Posterior vena cava (tissue), 2 donors: ENCODE data around the gene TMEM123. TPM values are rescaled to one million over a fixed set of nuclear protein-coding genes. Genes with fewer than 3 reads are reported as not detected.
A peak's percentile ranks its signal among the peaks of the same experiment; 100 is the strongest.

Source experiments
- DNase-seq: peaks from one replicate; pipeline ENCODE4 v3.0.0-alpha.2; 2020; ENCODE audit warnings: low spot score
- intact Hi-C, 2 donors: fragments of 100-400 bp; cut with DNase I; formaldehyde crosslinking; loops; one replicate each; pipeline versions ENCODE4 v1.14.1 to v1.14.2; 2022 to 2023
- total RNA-seq, 2 donors: library from RNA; stranded (reverse); fragmentation: NEBNext Ultra II Directional; extraction: Animal tissue kit (Norgen Biotek cat#: 25700); gene quantifications; one replicate each; pipeline ENCODE4 v1.2.1, GENCODE V29; 2021
- donor health status: DM: yes; HTN: yes; CAD: no.
- donor health status: DM: yes; HTN: yes; CAD: no.

The TMEM123 gene
- total RNA-seq, 2 donors from 2014 or later = 99.5 to 103 TPM

DNA sequence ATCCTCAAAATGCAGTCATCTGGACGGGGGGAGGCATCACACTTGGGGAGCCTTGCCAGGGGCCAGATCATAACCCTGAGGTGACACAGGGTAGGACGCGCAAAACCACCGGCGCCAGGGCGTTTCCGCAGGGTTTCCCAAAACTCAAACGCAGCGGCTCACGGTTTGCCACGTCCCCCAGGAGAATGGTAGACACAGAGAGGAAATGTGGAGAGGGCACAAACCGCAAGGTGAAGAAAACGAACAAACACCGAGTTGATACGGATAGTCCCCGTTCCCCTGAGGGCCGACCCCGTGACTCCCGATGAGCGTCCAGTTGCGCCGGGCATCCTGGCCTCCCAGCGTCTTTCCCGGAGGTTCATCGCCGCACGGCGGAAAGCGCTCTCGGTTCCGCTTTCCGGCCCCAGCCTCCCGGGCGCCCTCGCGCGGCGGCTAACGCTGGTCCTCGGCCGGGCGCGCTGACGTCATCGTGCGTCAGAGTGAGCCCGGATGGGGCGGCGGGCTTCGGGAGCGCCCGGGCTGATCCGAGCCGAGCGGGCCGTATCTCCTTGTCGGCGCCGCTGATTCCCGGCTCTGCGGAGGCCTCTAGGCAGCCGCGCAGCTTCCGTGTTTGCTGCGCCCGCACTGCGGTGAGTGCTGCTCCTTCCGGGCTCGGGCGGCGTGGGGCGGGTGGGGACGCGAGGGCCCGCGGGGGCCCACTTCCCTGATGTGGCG is 105.7 kb downstream of the TMEM123 start, which contains the start of gene BIRC2:
TSS of gene BIRC2 (plus strand) at position 467 of the 714 bp plus-strand sequence. CDS start 2,641 bp downstream, outside the sequence.
- intact Hi-C loops = loop anchor here in 1 of 2 donors (10.0 kb wide), 1 partner anchor 62 kb away; no protein-coding TSS in a partner anchor
- peak; percentile 98 for DNase-seq

DNA sequence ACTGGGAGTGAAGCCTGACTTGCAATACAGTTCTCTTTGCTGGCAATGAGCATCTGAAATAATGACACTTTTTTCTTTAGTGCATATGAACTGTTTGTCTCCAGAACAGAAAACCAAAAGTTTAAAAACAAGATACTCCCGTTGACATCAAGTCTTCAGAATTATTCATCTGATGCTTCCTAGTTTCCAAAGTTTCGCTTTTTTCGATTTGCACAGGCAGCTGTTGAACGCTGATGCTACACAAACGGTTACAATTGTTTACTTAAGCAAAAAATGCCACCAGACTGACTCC is 106.2 kb downstream of the TMEM123 start:
- intact Hi-C loops = loop anchor here in 1 of 2 donors (10.0 kb wide), 1 partner anchor 62 kb away; no protein-coding TSS in a partner anchor
- no peak for DNase-seq

Other genes starting within 250 kb of the TMEM123 start
- 10 to 100 TPM; 11.4 to 37.0 TPM for gene BIRC3, start 135.3 kb downstream of the TMEM123 start, total RNA-seq
- gene BIRC2, start 105.6 kb downstream of the TMEM123 start, total RNA-seq = 10 to 100 TPM; 36.5 to 44.9 TPM
- gene MMP7, start 78.0 kb upstream of the TMEM123 start, total RNA-seq = not detected
- gene MMP20, start 172.6 kb upstream of the TMEM123 start, total RNA-seq = not detected